Stomach (tissue), 9 donors: ENCODE data around the gene TXN2. TPM values are rescaled to one million over a fixed set of nuclear protein-coding genes. Genes with fewer than 3 reads are reported as not detected.
A peak's percentile ranks its signal among the peaks of the same experiment; 100 is the strongest.

Source experiments
- DNase-seq, 2 donors: peaks; one replicate each; pipeline versions ENCODE4 v3.0.0 to v3.0.0-alpha.2; 2013 to 2019
- H3K27ac ChIP-seq, 5 donors: fragments of 200-600 bp in 4 of 5; sonication (generic) in 4 of 5; one replicate each; pipeline ENCODE4 v1.5.1; 2013 to 2019; ENCODE audit warnings: mild to moderate bottlenecking in 1 of 5, moderate library complexity in 1 of 5
- H3K27me3 ChIP-seq, 3 donors: fragments of 200-600 bp; sonication (generic); one replicate each; pipeline ENCODE4 v1.5.1; 2017 to 2019; ENCODE audit warnings: mixed run types in 1 of 3
- H3K36me3 ChIP-seq, 4 donors: fragments of 200-600 bp; sonication (generic); 1 replicate in 3 of 4; 2 replicates in 1 of 4; pipeline ENCODE4 v1.5.1; 2016 to 2019
- H3K4me1 ChIP-seq, 4 donors: fragments of 200-600 bp; sonication (generic); one replicate each; pipeline ENCODE4 v1.5.1; 2016 to 2019
- H3K4me3 ChIP-seq, 4 donors: fragments of 200-600 bp; sonication (generic) in 3 of 4; one replicate each; pipeline ENCODE4 v1.5.1; 2016 to 2019; ENCODE audit warnings: mild to moderate bottlenecking in 1 of 4
- H3K9me3 ChIP-seq, 4 donors: fragments of 200-600 bp; sonication (generic); one replicate each; pipeline ENCODE4 v1.5.1; 2016 to 2019
- CTCF ChIP-seq, 7 experiments: fragments of 450-650 bp in 4 of 7; fragments of 200-600 bp in 3 of 7; sonication (generic) in 3 of 7; IDR thresholded peaks; one replicate each; pipeline ENCODE4 v1.5.1; 2016 to 2019; ENCODE audit warnings: antibody characterized with exemption in 7 of 7, control low read depth in 2 of 7, mild to moderate bottlenecking in 1 of 7
- EP300 ChIP-seq: sonication (generic); formaldehyde crosslinking; IDR thresholded peaks from one replicate; pipeline ENCODE4 v1.6.1; 2017; ENCODE audit warnings: antibody characterized with exemption
- POLR2A ChIP-seq, 4 donors: fragments of 450-650 bp; IDR thresholded peaks; one replicate each; pipeline ENCODE4 v1.6.1; 2016; ENCODE audit warnings: antibody characterized with exemption in 4 of 4, control low read depth in 2 of 4, mild to moderate bottlenecking in 1 of 4, moderate library complexity in 1 of 4
- POLR2AphosphoS5 ChIP-seq, 3 donors: sonication (generic); formaldehyde crosslinking; IDR thresholded peaks; one replicate each; pipeline ENCODE4 v1.6.1; 2016; ENCODE audit warnings: antibody characterized with exemption in 3 of 3
- WGBS, 5 donors: extraction: QIAGEN DNeasy Blood & Tissue Kit in 3 of 5; methylation state at CpG; one replicate each; pipeline versions ENCODE4 v1.1.5 to v1.1.7; 2013 to 2018; 5-methylcytosine and 5-hydroxymethylcytosine counted together
- intact Hi-C: fragments of 100-400 bp; cut with DNase I; formaldehyde crosslinking; loops from one replicate; pipeline ENCODE4 v1.15.1; 2023; ENCODE audit warnings: low total_unique reads
- polyA plus RNA-seq, 3 donors: library from polyadenylated mRNA; stranded (reverse); fragments of 200-250 nt; gene quantifications; one replicate each; pipeline ENCODE4 v1.2.3, GENCODE V29; 2013
- total RNA-seq, 5 donors: library from RNA; depleted of rRNA; stranded (reverse); fragments of >200 nt; gene quantifications; one replicate each; pipeline versions ENCODE4 v1.1.0 to v1.2.3, GENCODE V29; 2014 to 2016
- donor health status: healthy with polysubstance abuse.
- donor health status: Bipolar disorder and iron deficiency.
- donor health status: healthy.

Gene TXN2
- total and polyA plus RNA-seq, 8 donors: 7.0 to 279 (median 89.3) TPM

GRCh38 chr22:36506637-36507517 lies 25.4 kb upstream of the TXN2 start, which contains the start of gene FOXRED2:
Gene FOXRED2, minus strand, starts transcription at chr22:36507040. Its CDS starts 618 bp downstream, at chr22:36506422.
- WGBS, 5 donors: 5 to 20% (median 6%) methylated on average over 17 to 75 of the region's 75 CpGs
- H3K9me3 ChIP-seq: no peaks in the 10 kb centered on the region
- DNase-seq: peak; percentile 93 to 97
- peaks cover 14 to 43% (median 26%) of the 10 kb centered on the region in 4 donors for H3K36me3 ChIP-seq
- H3K27ac ChIP-seq: peak within 1 kb of the TSS; percentile 77 to 88 (median 80)
- peak within 1 kb of the TSS; percentile 56 to 69 (median 62) for H3K4me3 ChIP-seq
- intact Hi-C loops: no loop called here
- H3K27me3 ChIP-seq: no peaks in the 10 kb centered on the region
- TF ChIP-seq EP300 (no peak), POLR2AphosphoS5 (IDR thresholded peaks at IDR 0.05) (peak; percentile 86 to 88 (median 86)), POLR2A (IDR thresholded peaks at IDR 0.05) (no peak)
- H3K4me1 ChIP-seq: peaks cover 18 to 45% (median 35%) of the 10 kb centered on the region in 4 donors

- peak in 1 of 2 donors; percentile 27 for DNase-seq
- H3K9me3 ChIP-seq: no peaks in the 10 kb centered on the region
- peak overlapping the region; percentile 77 to 88 (median 80) for H3K27ac ChIP-seq
- peaks cover 7 to 43% (median 22%) of the 10 kb centered on the region in 4 donors for H3K36me3 ChIP-seq
- intact Hi-C loops: no loop called here
- WGBS, 5 donors: 94 to 96% (median 95%) methylated on average over 33 to 60 of the region's 60 CpGs
- TF ChIP-seq EP300: no peak
- no peak for TF ChIP-seq POLR2AphosphoS5 (IDR thresholded peaks at IDR 0.05)
- no peak for TF ChIP-seq POLR2A (IDR thresholded peaks at IDR 0.05)
- no peak for TF ChIP-seq CTCF (IDR thresholded peaks at IDR 0.05)
- no peaks in the 10 kb centered on the region for H3K27me3 ChIP-seq
- peak overlapping the region; percentile 56 to 69 (median 62) for H3K4me3 ChIP-seq
- peaks cover 18 to 42% (median 35%) of the 10 kb centered on the region in 4 donors for H3K4me1 ChIP-seq
Measured at GRCh38 chr22:36505998-36506635, 24.7 kb upstream of the TXN2 start.

- peaks cover 0 to 6% (median 0%) of the 10 kb centered on the region in 4 donors for H3K4me1 ChIP-seq
- no peak for DNase-seq
- intact Hi-C loops: no loop called here
- H3K9me3 ChIP-seq: no peaks in the 10 kb centered on the region
- peaks cover 6 to 82% (median 52%) of the 10 kb centered on the region in 4 donors for H3K36me3 ChIP-seq
- no peaks in the 10 kb centered on the region for H3K27me3 ChIP-seq
- TF ChIP-seq POLR2A (IDR thresholded peaks at IDR 0.05): no peak
- no peak for TF ChIP-seq EP300
- no peak for TF ChIP-seq POLR2AphosphoS5 (IDR thresholded peaks at IDR 0.05)
- TF ChIP-seq CTCF (IDR thresholded peaks at IDR 0.05): no peak
- no peak overlapping the region for H3K4me3 ChIP-seq
- WGBS, 5 donors: 86 to 91% (median 89%) methylated on average over 29 to 30 of the region's 30 CpGs
- no peak overlapping the region for H3K27ac ChIP-seq
Measured at GRCh38 chr22:36497910-36498665, 16.6 kb upstream of the TXN2 start.

GRCh38 chr22:36493690-36494110 lies 12.3 kb upstream of the TXN2 start:
- TF ChIP-seq CTCF (IDR thresholded peaks at IDR 0.05): no peak
- no peak for TF ChIP-seq EP300
- TF ChIP-seq POLR2AphosphoS5 (IDR thresholded peaks at IDR 0.05): no peak
- TF ChIP-seq POLR2A (IDR thresholded peaks at IDR 0.05): no peak
- intact Hi-C loops: no loop called here
- Histone ChIP-seq H3K27ac (no peak overlapping the region), H3K4me1 (peaks cover 0 to 6% (median 0%) of the 10 kb centered on the region in 4 donors), H3K9me3 (no peaks in the 10 kb centered on the region), H3K36me3 (peaks cover 6 to 86% (median 81%) of the 10 kb centered on the region in 4 donors), H3K27me3 (no peaks in the 10 kb centered on the region), H3K4me3 (no peak overlapping the region)
- WGBS, 5 donors: 61 to 78% (median 72%) methylated on average over 13 to 16 of the region's 16 CpGs
- DNase-seq: peak in 1 of 2 donors; percentile 49
